ENCODE measurements around the gene SMIM36.

Gene SMIM36

GRCh38 chr17:55490376-55490775 is 20.9 kb downstream of the SMIM36 start:
- Histone ChIP-seq H3K79me2 (ENCODE audit: insufficient read depth, low read length) (no peaks in the 10 kb centered on the region), H3K27me3 (ENCODE audit: insufficient read depth, low read length, poor library complexity, severe bottlenecking) (no peaks in the 10 kb centered on the region), H3F3A (ENCODE audit: low read depth) (no peaks in the 10 kb centered on the region), H3K36me3 (ENCODE audit: insufficient read depth, low read length) (no peaks in the 10 kb centered on the region), H4K20me1 (ENCODE audit: insufficient read depth, low read length, poor library complexity, severe bottlenecking) (no peaks in the 10 kb centered on the region), H3K9me2 (replicated peaks; ENCODE audit: low read depth, low read length) (no peaks in the 10 kb centered on the region), H3K4me3 (ENCODE audit: low read length, poor library complexity, severe bottlenecking) (no peak overlapping the region), H3K4me2 (ENCODE audit: low read depth, low read length, poor library complexity, severe bottlenecking) (no peak overlapping the region), H3K4me1 (ENCODE audit: insufficient read depth, low read length, poor library complexity, severe bottlenecking) (no peaks in the 10 kb centered on the region), H3K9me3 (ENCODE audit: insufficient read depth, low read depth, low read length) (no peaks in the 10 kb centered on the region), H2AFZ (ENCODE audit: low read length) (no peak overlapping the region), H3K9ac (ENCODE audit: low read depth, low read length, poor library complexity, severe bottlenecking) (no peak overlapping the region)
- no peak for TF ChIP-seq EZH2phosphoT487 (IDR thresholded peaks at IDR 0.05; ENCODE audit: borderline replicate concordance)
- TF ChIP-seq CTCF (conservative IDR thresholded peaks at IDR 0.05; ENCODE audit: low read length) = no peak

GRCh38 chr17:55487695-55488432 is 23.4 kb downstream of the SMIM36 start:
- H3K79me2 ChIP-seq (ENCODE audit: insufficient read depth, low read length) = no peaks in the 10 kb centered on the region
- H3F3A ChIP-seq (ENCODE audit: low read depth) = no peaks in the 10 kb centered on the region
- H4K20me1 ChIP-seq (ENCODE audit: insufficient read depth, low read length, poor library complexity, severe bottlenecking) = no peaks in the 10 kb centered on the region
- no peak overlapping the region for H3K4me3 ChIP-seq (ENCODE audit: low read length, poor library complexity, severe bottlenecking)
- no peaks in the 10 kb centered on the region for H3K36me3 ChIP-seq (ENCODE audit: insufficient read depth, low read length)
- H2AFZ ChIP-seq (ENCODE audit: low read length) = no peak overlapping the region
- H3K9me2 ChIP-seq (replicated peaks; ENCODE audit: low read depth, low read length) = no peaks in the 10 kb centered on the region
- no peaks in the 10 kb centered on the region for H3K4me1 ChIP-seq (ENCODE audit: insufficient read depth, low read length, poor library complexity, severe bottlenecking)
- H3K27me3 ChIP-seq (ENCODE audit: insufficient read depth, low read length, poor library complexity, severe bottlenecking) = no peaks in the 10 kb centered on the region
- no peak overlapping the region for H3K9ac ChIP-seq (ENCODE audit: low read depth, low read length, poor library complexity, severe bottlenecking)
- no peak overlapping the region for H3K4me2 ChIP-seq (ENCODE audit: low read depth, low read length, poor library complexity, severe bottlenecking)
- H3K9me3 ChIP-seq (ENCODE audit: insufficient read depth, low read depth, low read length) = no peaks in the 10 kb centered on the region
- no peak for TF ChIP-seq EZH2phosphoT487 (IDR thresholded peaks at IDR 0.05; ENCODE audit: borderline replicate concordance)
- TF ChIP-seq CTCF (conservative IDR thresholded peaks at IDR 0.05; ENCODE audit: low read length) = no peak

- H3K9me3 ChIP-seq (ENCODE audit: insufficient read depth, low read depth, low read length) = no peaks in the 10 kb centered on the region
- no peaks in the 10 kb centered on the region for H3K27me3 ChIP-seq (ENCODE audit: insufficient read depth, low read length, poor library complexity, severe bottlenecking)
- no peaks in the 10 kb centered on the region for H3F3A ChIP-seq (ENCODE audit: low read depth)
- no peak overlapping the region for H3K4me3 ChIP-seq (ENCODE audit: low read length, poor library complexity, severe bottlenecking)
- TF ChIP-seq EZH2phosphoT487 (IDR thresholded peaks at IDR 0.05; ENCODE audit: borderline replicate concordance) = no peak
- no peak for TF ChIP-seq CTCF (conservative IDR thresholded peaks at IDR 0.05; ENCODE audit: low read length)
- H3K36me3 ChIP-seq (ENCODE audit: insufficient read depth, low read length) = no peaks in the 10 kb centered on the region
- H3K4me2 ChIP-seq (ENCODE audit: low read depth, low read length, poor library complexity, severe bottlenecking) = no peak overlapping the region
- H4K20me1 ChIP-seq (ENCODE audit: insufficient read depth, low read length, poor library complexity, severe bottlenecking) = no peaks in the 10 kb centered on the region
- H3K9ac ChIP-seq (ENCODE audit: low read depth, low read length, poor library complexity, severe bottlenecking) = no peak overlapping the region
- H3K4me1 ChIP-seq (ENCODE audit: insufficient read depth, low read length, poor library complexity, severe bottlenecking) = no peaks in the 10 kb centered on the region
- H2AFZ ChIP-seq (ENCODE audit: low read length) = no peak overlapping the region
- H3K9me2 ChIP-seq (replicated peaks; ENCODE audit: low read depth, low read length) = no peaks in the 10 kb centered on the region
- H3K79me2 ChIP-seq (ENCODE audit: insufficient read depth, low read length) = no peaks in the 10 kb centered on the region
Observed at GRCh38 chr17:55484575-55484974, 26.7 kb downstream of the SMIM36 start.
